SK-N-SH treated with all-trans-retinoic acid at 6 μM for 48 hours (cell line): ENCODE measurements around the gene PSMG1.

Experiments
- ATAC-seq: fragments of 200-7000 bp; cut with Tn5 transposase; 3 replicates; pipeline ENCODE4 v1.9.1; 2020; ENCODE audit warnings: mild to moderate bottlenecking, moderate library complexity
- ARNTL ChIP-seq: fragments of 450-650 bp; formaldehyde crosslinking; IDR thresholded peaks from 2 replicates; pipeline ENCODE4 v1.5.0; 2020; ENCODE audit warnings: low read depth, mild to moderate bottlenecking, moderate library complexity, borderline replicate concordance
- BACH2 ChIP-seq: fragments of 250-450 bp; sonication (Bioruptor Pico); IDR thresholded peaks from 2 replicates; pipeline ENCODE4 v1.9.0; 2021; ENCODE audit warnings: mild to moderate bottlenecking, borderline replicate concordance
- CSDC2 ChIP-seq: fragments of 250-450 bp; sonication (Bioruptor Pico); IDR thresholded peaks from 2 replicates; pipeline ENCODE4 v1.5.0; 2020; ENCODE audit warnings: mild to moderate bottlenecking, moderate library complexity
- ESRRG ChIP-seq: fragments of 250-450 bp; sonication (Bioruptor Pico); IDR thresholded peaks from 2 replicates; pipeline ENCODE4 v1.6.1; 2021; ENCODE audit warnings: mild to moderate bottlenecking
- GLIS3 ChIP-seq: fragments of 250-450 bp; sonication (Bioruptor Pico); IDR thresholded peaks from 2 replicates; pipeline ENCODE4 v1.5.0; 2020; ENCODE audit warnings: mild to moderate bottlenecking, moderate library complexity
- ISL1 ChIP-seq: fragments of 250-450 bp; sonication (Bioruptor Pico); IDR thresholded peaks from 2 replicates; pipeline ENCODE4 v2.1.2; 2022; ENCODE audit warnings: mild to moderate bottlenecking, moderate library complexity
- OSR1 ChIP-seq: fragments of 250-450 bp; sonication (Bioruptor Pico); IDR thresholded peaks from 2 replicates; pipeline ENCODE4 v1.8.0; 2022; ENCODE audit warnings: moderate library complexity, mild to moderate bottlenecking, inconsistent platforms
- PPARA ChIP-seq: fragments of 250-450 bp; sonication (Bioruptor Pico); IDR thresholded peaks from 2 replicates; pipeline ENCODE4 v1.5.0; 2020; ENCODE audit warnings: mild to moderate bottlenecking, borderline replicate concordance
- RARB ChIP-seq: fragments of 250-450 bp; sonication (Bioruptor Pico); IDR thresholded peaks from 2 replicates; pipeline ENCODE4 v1.8.0; 2021; ENCODE audit warnings: mild to moderate bottlenecking, moderate library complexity
- SNAI2 ChIP-seq: fragments of 250-450 bp; sonication (Bioruptor Pico); IDR thresholded peaks from 2 replicates; pipeline ENCODE4 v1.5.0; 2020; ENCODE audit warnings: mild to moderate bottlenecking, moderate library complexity
- TOX ChIP-seq: fragments of 250-450 bp; sonication (Bioruptor Pico); IDR thresholded peaks from 2 replicates; pipeline ENCODE4 v1.8.0; 2021; ENCODE audit warnings: mild to moderate bottlenecking, moderate library complexity, borderline replicate concordance
- ZC3H10 ChIP-seq: fragments of 250-450 bp; sonication (Bioruptor Pico); IDR thresholded peaks from 2 replicates; pipeline ENCODE4 v1.5.1; 2021; ENCODE audit warnings: mild to moderate bottlenecking, moderate library complexity
- ZFP3 ChIP-seq: fragments of 250-450 bp; sonication (Bioruptor Pico); IDR thresholded peaks from 2 replicates; pipeline ENCODE4 v1.5.0; 2020; ENCODE audit warnings: mild to moderate bottlenecking, moderate library complexity
- ZFP30 ChIP-seq: fragments of 450-650 bp; formaldehyde crosslinking; IDR thresholded peaks from 2 replicates; pipeline ENCODE4 v1.5.0; 2022; ENCODE audit warnings: mild to moderate bottlenecking, moderate library complexity
- ZNF70 ChIP-seq: fragments of 450-650 bp; formaldehyde crosslinking; IDR thresholded peaks from 2 replicates; pipeline ENCODE4 v1.5.0; 2020; ENCODE audit warnings: mild to moderate bottlenecking, moderate library complexity
- ZNF8 ChIP-seq: fragments of 450-650 bp; formaldehyde crosslinking; IDR thresholded peaks from 2 replicates; pipeline ENCODE4 v1.5.0; 2020; ENCODE audit warnings: mild to moderate bottlenecking, moderate library complexity
- TF ChIP-seq, protein P1 (sequence below): fragments of 250-450 bp; sonication (Bioruptor Pico); IDR thresholded peaks from 2 replicates; pipeline ENCODE4 v1.8.0; 2021; ENCODE audit warnings: low read depth, mild to moderate bottlenecking, moderate library complexity, borderline replicate concordance
- TF ChIP-seq, protein P2 (sequence below): fragments of 250-450 bp; sonication (Bioruptor Pico); IDR thresholded peaks from 2 replicates; pipeline ENCODE4 v1.5.0; 2020; ENCODE audit warnings: mild to moderate bottlenecking, moderate library complexity
- TF ChIP-seq, protein P3 (sequence below): fragments of 250-450 bp; sonication (Bioruptor Pico); IDR thresholded peaks from 2 replicates; pipeline ENCODE4 v1.5.1; 2020; ENCODE audit warnings: low read depth, mild to moderate bottlenecking, moderate library complexity
- TF ChIP-seq, protein P4 (sequence below): fragments of 250-450 bp; sonication (Bioruptor Pico); IDR thresholded peaks from 2 replicates; pipeline ENCODE4 v1.8.0; 2020; ENCODE audit warnings: mild to moderate bottlenecking, moderate library complexity, borderline replicate concordance

PSMG1 gene

DNA sequence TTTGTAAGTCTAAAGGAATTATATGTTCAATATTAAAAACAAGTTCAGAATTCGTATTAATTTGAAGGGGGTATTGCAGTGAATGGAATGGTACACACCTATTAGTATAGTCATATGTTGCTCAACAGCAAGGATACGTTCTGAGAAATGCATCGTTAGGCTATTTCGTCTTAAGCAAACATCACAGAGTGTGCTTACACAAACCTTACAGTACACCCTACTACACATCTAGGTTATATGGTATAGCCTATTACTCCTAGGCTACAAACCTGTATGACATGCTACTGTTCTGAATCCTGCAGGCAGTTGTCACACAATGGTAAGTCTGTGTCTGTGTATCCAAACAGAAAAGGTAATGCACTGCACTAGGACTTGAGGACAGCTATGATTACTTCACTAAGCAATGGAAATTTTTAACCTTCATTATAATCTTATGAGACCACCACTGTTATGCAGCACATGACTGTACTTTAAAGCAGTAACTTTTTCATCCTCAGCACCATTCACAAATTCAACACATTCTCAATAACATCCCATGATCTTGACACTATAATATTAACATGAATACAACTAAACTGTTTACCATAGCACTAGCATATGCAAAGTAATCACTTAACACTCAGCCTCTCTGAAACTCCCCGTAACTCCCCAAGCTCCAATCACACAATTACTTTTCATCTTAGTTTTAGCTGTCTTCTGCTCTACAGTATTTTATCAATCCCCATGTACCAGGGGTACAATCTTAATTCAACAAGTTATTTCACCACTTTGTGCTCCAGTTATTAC lies 14.4 kb upstream of the PSMG1 start (continued):
- TF ChIP-seq, protein P1, sequence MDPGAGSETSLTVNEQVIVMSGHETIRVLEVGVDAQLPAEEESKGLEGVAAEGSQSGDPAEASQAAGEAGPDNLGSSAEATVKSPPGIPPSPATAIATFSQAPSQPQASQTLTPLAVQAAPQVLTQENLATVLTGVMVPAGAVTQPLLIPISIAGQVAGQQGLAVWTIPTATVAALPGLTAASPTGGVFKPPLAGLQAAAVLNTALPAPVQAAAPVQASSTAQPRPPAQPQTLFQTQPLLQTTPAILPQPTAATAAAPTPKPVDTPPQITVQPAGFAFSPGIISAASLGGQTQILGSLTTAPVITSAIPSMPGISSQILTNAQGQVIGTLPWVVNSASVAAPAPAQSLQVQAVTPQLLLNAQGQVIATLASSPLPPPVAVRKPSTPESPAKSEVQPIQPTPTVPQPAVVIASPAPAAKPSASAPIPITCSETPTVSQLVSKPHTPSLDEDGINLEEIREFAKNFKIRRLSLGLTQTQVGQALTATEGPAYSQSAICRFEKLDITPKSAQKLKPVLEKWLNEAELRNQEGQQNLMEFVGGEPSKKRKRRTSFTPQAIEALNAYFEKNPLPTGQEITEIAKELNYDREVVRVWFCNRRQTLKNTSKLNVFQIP, result no peak
- TF ChIP-seq ARNTL (no peak), TOX (CRISPR knock-in tag) (no peak), ZNF8 (CRISPR knock-in tag) (no peak)
- TF ChIP-seq, protein P2, sequence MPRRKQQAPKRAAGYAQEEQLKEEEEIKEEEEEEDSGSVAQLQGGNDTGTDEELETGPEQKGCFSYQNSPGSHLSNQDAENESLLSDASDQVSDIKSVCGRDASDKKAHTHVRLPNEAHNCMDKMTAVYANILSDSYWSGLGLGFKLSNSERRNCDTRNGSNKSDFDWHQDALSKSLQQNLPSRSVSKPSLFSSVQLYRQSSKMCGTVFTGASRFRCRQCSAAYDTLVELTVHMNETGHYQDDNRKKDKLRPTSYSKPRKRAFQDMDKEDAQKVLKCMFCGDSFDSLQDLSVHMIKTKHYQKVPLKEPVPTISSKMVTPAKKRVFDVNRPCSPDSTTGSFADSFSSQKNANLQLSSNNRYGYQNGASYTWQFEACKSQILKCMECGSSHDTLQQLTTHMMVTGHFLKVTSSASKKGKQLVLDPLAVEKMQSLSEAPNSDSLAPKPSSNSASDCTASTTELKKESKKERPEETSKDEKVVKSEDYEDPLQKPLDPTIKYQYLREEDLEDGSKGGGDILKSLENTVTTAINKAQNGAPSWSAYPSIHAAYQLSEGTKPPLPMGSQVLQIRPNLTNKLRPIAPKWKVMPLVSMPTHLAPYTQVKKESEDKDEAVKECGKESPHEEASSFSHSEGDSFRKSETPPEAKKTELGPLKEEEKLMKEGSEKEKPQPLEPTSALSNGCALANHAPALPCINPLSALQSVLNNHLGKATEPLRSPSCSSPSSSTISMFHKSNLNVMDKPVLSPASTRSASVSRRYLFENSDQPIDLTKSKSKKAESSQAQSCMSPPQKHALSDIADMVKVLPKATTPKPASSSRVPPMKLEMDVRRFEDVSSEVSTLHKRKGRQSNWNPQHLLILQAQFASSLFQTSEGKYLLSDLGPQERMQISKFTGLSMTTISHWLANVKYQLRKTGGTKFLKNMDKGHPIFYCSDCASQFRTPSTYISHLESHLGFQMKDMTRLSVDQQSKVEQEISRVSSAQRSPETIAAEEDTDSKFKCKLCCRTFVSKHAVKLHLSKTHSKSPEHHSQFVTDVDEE (CRISPR knock-in tag), result no peak

DNA sequence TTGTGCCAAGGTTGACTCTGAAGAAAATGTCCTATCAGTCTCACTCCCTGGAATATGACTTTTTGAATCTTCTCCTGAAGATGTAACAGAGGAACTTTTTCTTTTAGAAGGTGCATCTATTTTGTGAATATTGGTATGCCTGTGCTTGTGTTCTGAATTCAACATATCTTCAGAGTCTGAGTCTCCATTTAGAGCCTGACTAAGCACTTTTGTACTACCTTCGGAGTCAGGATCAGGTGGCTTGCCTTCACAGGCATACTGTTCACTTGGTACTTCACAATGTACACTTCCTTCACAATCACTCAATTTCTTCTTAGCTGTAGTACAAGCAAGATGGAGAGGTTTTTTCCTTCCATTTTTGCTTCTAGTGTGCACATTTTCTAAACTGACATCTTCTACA lies 13.6 kb upstream of the PSMG1 start:
- no peak for ATAC-seq
- no peak for TF ChIP-seq ZNF8 (CRISPR knock-in tag)
- TF ChIP-seq GLIS3 (CRISPR knock-in tag), result no peak
- TF ChIP-seq, protein P3, sequence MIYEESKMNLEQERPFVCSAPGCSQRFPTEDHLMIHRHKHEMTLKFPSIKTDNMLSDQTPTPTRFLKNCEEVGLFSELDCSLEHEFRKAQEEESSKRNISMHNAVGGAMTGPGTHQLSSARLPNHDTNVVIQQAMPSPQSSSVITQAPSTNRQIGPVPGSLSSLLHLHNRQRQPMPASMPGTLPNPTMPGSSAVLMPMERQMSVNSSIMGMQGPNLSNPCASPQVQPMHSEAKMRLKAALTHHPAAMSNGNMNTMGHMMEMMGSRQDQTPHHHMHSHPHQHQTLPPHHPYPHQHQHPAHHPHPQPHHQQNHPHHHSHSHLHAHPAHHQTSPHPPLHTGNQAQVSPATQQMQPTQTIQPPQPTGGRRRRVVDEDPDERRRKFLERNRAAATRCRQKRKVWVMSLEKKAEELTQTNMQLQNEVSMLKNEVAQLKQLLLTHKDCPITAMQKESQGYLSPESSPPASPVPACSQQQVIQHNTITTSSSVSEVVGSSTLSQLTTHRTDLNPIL (CRISPR knock-in tag), result no peak
- TF ChIP-seq ZNF70 (CRISPR knock-in tag), result no peak
- TF ChIP-seq OSR1 (CRISPR knock-in tag), result no peak
- no peak for TF ChIP-seq RARB (CRISPR knock-in tag)
- no peak for TF ChIP-seq ZC3H10 (CRISPR knock-in tag)
- TF ChIP-seq CSDC2 (CRISPR knock-in tag), result no peak
- no peak for TF ChIP-seq TOX (CRISPR knock-in tag)
- TF ChIP-seq, protein P2 (CRISPR knock-in tag), result no peak

DNA sequence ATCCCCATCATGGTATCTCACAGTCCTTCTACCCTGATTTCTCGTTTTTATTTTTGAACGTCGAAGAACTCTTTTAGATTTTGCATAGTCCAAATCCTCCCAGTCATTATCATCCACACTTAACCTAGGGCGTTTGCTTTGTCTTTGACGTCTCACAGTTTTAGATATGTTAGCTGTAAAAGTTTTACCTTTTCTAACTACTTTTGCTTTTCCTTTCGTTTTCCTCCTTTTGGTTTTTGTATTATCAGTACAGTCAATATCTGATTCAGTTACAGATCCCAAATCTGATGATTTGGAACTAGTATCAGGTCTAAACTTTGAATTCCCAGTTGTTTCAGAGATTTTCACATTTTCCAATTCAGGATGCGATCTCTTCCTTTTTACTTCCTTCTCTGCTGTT lies 13.1 kb upstream of the PSMG1 start:
- TF ChIP-seq ZNF8 (CRISPR knock-in tag), result no peak
- no peak for TF ChIP-seq ARNTL
- no peak for TF ChIP-seq PPARA
- no peak for TF ChIP-seq ESRRG (CRISPR knock-in tag)
- no peak for TF ChIP-seq BACH2
- TF ChIP-seq, protein P3 (CRISPR knock-in tag), result no peak
- TF ChIP-seq, protein P4, sequence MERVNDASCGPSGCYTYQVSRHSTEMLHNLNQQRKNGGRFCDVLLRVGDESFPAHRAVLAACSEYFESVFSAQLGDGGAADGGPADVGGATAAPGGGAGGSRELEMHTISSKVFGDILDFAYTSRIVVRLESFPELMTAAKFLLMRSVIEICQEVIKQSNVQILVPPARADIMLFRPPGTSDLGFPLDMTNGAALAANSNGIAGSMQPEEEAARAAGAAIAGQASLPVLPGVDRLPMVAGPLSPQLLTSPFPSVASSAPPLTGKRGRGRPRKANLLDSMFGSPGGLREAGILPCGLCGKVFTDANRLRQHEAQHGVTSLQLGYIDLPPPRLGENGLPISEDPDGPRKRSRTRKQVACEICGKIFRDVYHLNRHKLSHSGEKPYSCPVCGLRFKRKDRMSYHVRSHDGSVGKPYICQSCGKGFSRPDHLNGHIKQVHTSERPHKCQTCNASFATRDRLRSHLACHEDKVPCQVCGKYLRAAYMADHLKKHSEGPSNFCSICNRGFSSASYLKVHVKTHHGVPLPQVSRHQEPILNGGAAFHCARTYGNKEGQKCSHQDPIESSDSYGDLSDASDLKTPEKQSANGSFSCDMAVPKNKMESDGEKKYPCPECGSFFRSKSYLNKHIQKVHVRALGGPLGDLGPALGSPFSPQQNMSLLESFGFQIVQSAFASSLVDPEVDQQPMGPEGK (CRISPR knock-in tag), result no peak
- TF ChIP-seq ISL1 (CRISPR knock-in tag), result no peak
- TF ChIP-seq CSDC2 (CRISPR knock-in tag), result no peak
- TF ChIP-seq RARB (CRISPR knock-in tag), result no peak
- TF ChIP-seq ZNF70 (CRISPR knock-in tag), result no peak
- TF ChIP-seq, protein P1, result no peak
- TF ChIP-seq SNAI2 (CRISPR knock-in tag), result no peak
- TF ChIP-seq ZFP3 (CRISPR knock-in tag), result no peak
- TF ChIP-seq ZFP30 (CRISPR knock-in tag), result no peak
- no peak for TF ChIP-seq GLIS3 (CRISPR knock-in tag)
- ATAC-seq, result no peak
